ENCODE results near the gene HMGXB4.

- TF ChIP-seq CTCF (IDR thresholded peaks at IDR 0.05) = no peak
- TF ChIP-seq EP300 (IDR thresholded peaks at IDR 0.05) = no peak
- TF ChIP-seq POLR2AphosphoS5 (IDR thresholded peaks at IDR 0.05) = no peak
Measured at GRCh38 chr22:35343664-35344550, 86.6 kb downstream of the HMGXB4 start.

Measured in esophagus muscularis mucosa (tissue), 4 donors.